Tibial nerve (tissue), 4 donors: ENCODE results near the gene MITF.

Experiments used
- CTCF ChIP-seq, 5 experiments: fragments of 200-600 bp in 3 of 5; fragments of 450-650 bp in 2 of 5; sonication (generic) in 3 of 5; IDR thresholded peaks; one replicate each; pipeline ENCODE4 v1.5.1; 2016 to 2019; ENCODE audit warnings: antibody characterized with exemption in 5 of 5, mild to moderate bottlenecking in 3 of 5, moderate library complexity in 2 of 5
- EP300 ChIP-seq, 2 donors: sonication (generic); formaldehyde crosslinking; IDR thresholded peaks; one replicate each; pipeline ENCODE4 v1.6.1; 2017; ENCODE audit warnings: antibody characterized with exemption in 2 of 2, mild to moderate bottlenecking in 1 of 2
- POLR2A ChIP-seq, 2 donors: fragments of 450-650 bp; IDR thresholded peaks; one replicate each; pipeline ENCODE4 v1.6.1; 2017; ENCODE audit warnings: antibody characterized with exemption in 2 of 2, mild to moderate bottlenecking in 2 of 2, moderate library complexity in 2 of 2

DNA sequence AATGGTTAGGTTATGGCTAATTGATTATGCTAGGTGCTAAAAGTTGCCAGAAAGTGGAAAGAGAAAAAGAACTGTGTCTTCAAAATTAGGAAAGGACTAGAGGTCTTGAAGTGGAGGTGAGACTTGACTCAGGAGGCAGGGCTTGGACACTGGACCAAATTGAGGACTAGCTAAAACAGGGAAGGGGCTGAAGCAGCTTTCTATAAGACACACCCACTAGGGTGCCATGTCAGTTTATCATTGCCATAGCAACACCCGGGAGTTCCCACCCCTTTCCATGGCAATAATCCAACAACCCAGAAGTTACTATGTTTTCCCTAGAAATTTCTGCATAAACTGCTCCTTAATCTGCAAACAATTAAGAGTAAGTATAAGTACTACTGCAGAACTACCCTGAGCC is 42.9 kb upstream of the MITF start:
- TF ChIP-seq CTCF (IDR thresholded peaks at IDR 0.05), result no peak
- no peak for TF ChIP-seq POLR2A (IDR thresholded peaks at IDR 0.05)
- TF ChIP-seq EP300 (IDR thresholded peaks at IDR 0.05), result no peak
